ENCODE measurements around the gene CCBE1. TPM values are rescaled to one million over a fixed set of nuclear protein-coding genes. Genes with fewer than 3 reads are reported as not detected.

The CCBE1 gene
- total and polyA plus RNA-seq, 2 donors (not counting 1 experiment from before 2014, with no cell fraction given), result 122 TPM

GRCh38 chr18:59684777-59685176, 12.4 kb downstream of the CCBE1 start:
- no peak overlapping the region for H3K4me2 ChIP-seq (ENCODE audit: extremely low read depth, insufficient read depth, low read length)
- peaks cover 2% of the 10 kb centered on the region for H4K20me1 ChIP-seq (ENCODE audit: control insufficient read depth, extremely low read depth, insufficient read depth, low read length)
- no peak overlapping the region for H3K4me3 ChIP-seq (replicated peaks in 1 of 4; ENCODE audit: control extremely low read depth in 1 of 4, insufficient read depth in 1 of 4, low read depth in 3 of 4, low read length in 4 of 4)

DNA sequence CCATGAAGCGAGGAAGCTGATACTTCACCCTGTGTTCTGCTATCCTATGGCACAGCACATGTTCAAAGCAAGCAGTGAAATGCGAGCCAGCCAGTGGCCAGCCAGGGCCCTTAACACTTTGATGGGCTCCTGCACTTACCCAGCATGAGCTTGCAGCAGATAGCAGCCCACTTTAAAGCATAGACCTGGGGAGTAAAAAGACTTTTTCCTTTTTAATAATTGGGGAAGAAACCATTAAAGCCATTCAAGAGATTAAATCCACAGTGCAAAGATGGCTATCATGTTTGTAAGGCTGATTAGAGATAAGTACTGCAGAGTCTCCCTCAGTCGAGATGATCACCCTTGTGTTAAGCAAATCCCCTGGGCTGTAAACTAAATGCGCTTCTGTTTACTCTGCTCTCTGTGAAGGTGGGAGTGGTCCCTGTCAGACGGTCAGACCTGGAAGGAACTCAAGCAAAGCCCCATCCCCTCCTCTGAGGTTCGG, 15.7 kb downstream of the CCBE1 start:
- no peak for TF ChIP-seq CTCF (conservative IDR thresholded peaks at IDR 0.05 in 1 of 2, IDR thresholded peaks at IDR 0.05 in 1 of 2; ENCODE audit: low read depth in 1 of 2, low read length in 2 of 2)
- TF ChIP-seq EZH2 (IDR thresholded peaks at IDR 0.05; ENCODE audit: low read length, missing control alignments), result no peak
- Histone ChIP-seq H3K27me3 (ENCODE audit: control insufficient read depth, insufficient read depth, low read length) (no peaks in the 10 kb centered on the region), H3K9ac (ENCODE audit: insufficient read depth, low read length) (no peak overlapping the region), H3K4me3 (replicated peaks in 1 of 4; ENCODE audit: control extremely low read depth in 1 of 4, insufficient read depth in 1 of 4, low read depth in 3 of 4, low read length in 4 of 4) (no peak overlapping the region), H3K9me3 (ENCODE audit: control insufficient read depth, insufficient read depth, low read depth, low read length) (no peaks in the 10 kb centered on the region), H3K4me2 (ENCODE audit: extremely low read depth, insufficient read depth, low read length) (no peak overlapping the region), H3K79me2 (ENCODE audit: control insufficient read depth, insufficient read depth, low read length) (peaks cover 94% of the 10 kb centered on the region), H3K4me1 (ENCODE audit: control insufficient read depth, extremely low read depth, insufficient read depth, low read length) (peaks cover 10% of the 10 kb centered on the region), H2AFZ (ENCODE audit: low read length) (no peak overlapping the region), H3K27ac (ENCODE audit: insufficient read depth, low read length) (no peak overlapping the region), H4K20me1 (ENCODE audit: control insufficient read depth, extremely low read depth, insufficient read depth, low read length) (peaks cover 3% of the 10 kb centered on the region), H3K36me3 (ENCODE audit: control insufficient read depth, insufficient read depth, low read length) (no peaks in the 10 kb centered on the region)
- no peak for DNase-seq (ENCODE audit: low read depth in 2 of 2)

More at GRCh38 chr18:59684777-59685176, 12.4 kb downstream of the CCBE1 start:
- no peak overlapping the region for H3K27ac ChIP-seq (ENCODE audit: insufficient read depth, low read length)
- H3K9ac ChIP-seq (ENCODE audit: insufficient read depth, low read length), result no peak overlapping the region
- no peaks in the 10 kb centered on the region for H3K27me3 ChIP-seq (ENCODE audit: control insufficient read depth, insufficient read depth, low read length)
- H3K9me3 ChIP-seq (ENCODE audit: control insufficient read depth, insufficient read depth, low read depth, low read length), result no peaks in the 10 kb centered on the region
- peaks cover 97% of the 10 kb centered on the region for H3K79me2 ChIP-seq (ENCODE audit: control insufficient read depth, insufficient read depth, low read length)
- DNase-seq (ENCODE audit: low read depth in 2 of 2), result no peak
- TF ChIP-seq EZH2 (IDR thresholded peaks at IDR 0.05; ENCODE audit: low read length, missing control alignments), result no peak
- TF ChIP-seq CTCF (conservative IDR thresholded peaks at IDR 0.05 in 1 of 2, IDR thresholded peaks at IDR 0.05 in 1 of 2; ENCODE audit: low read depth in 1 of 2, low read length in 2 of 2), result no peak
- H2AFZ ChIP-seq (ENCODE audit: low read length), result no peak overlapping the region
- H3K36me3 ChIP-seq (ENCODE audit: control insufficient read depth, insufficient read depth, low read length), result no peaks in the 10 kb centered on the region
- peaks cover 10% of the 10 kb centered on the region for H3K4me1 ChIP-seq (ENCODE audit: control insufficient read depth, extremely low read depth, insufficient read depth, low read length)

- H2AFZ ChIP-seq (ENCODE audit: low read length), result no peak overlapping the region
- H3K4me1 ChIP-seq (ENCODE audit: control insufficient read depth, extremely low read depth, insufficient read depth, low read length), result peaks cover 10% of the 10 kb centered on the region
- H3K9me3 ChIP-seq (ENCODE audit: control insufficient read depth, insufficient read depth, low read depth, low read length), result no peaks in the 10 kb centered on the region
- peaks cover 94% of the 10 kb centered on the region for H3K79me2 ChIP-seq (ENCODE audit: control insufficient read depth, insufficient read depth, low read length)
- no peaks in the 10 kb centered on the region for H3K27me3 ChIP-seq (ENCODE audit: control insufficient read depth, insufficient read depth, low read length)
- no peak for TF ChIP-seq EZH2 (IDR thresholded peaks at IDR 0.05; ENCODE audit: low read length, missing control alignments)
- TF ChIP-seq CTCF (conservative IDR thresholded peaks at IDR 0.05 in 1 of 2, IDR thresholded peaks at IDR 0.05 in 1 of 2; ENCODE audit: low read depth in 1 of 2, low read length in 2 of 2), result no peak
- H3K36me3 ChIP-seq (ENCODE audit: control insufficient read depth, insufficient read depth, low read length), result no peaks in the 10 kb centered on the region
- H3K4me2 ChIP-seq (ENCODE audit: extremely low read depth, insufficient read depth, low read length), result no peak overlapping the region
- no peak overlapping the region for H3K4me3 ChIP-seq (replicated peaks in 1 of 4; ENCODE audit: control extremely low read depth in 1 of 4, insufficient read depth in 1 of 4, low read depth in 3 of 4, low read length in 4 of 4)
- no peak overlapping the region for H3K9ac ChIP-seq (ENCODE audit: insufficient read depth, low read length)
- no peak for DNase-seq (ENCODE audit: low read depth in 2 of 2)
- no peak overlapping the region for H3K27ac ChIP-seq (ENCODE audit: insufficient read depth, low read length)
- H4K20me1 ChIP-seq (ENCODE audit: control insufficient read depth, extremely low read depth, insufficient read depth, low read length), result peaks cover 3% of the 10 kb centered on the region
Observed at GRCh38 chr18:59681051-59681450, 16.2 kb downstream of the CCBE1 start.
